Measurements from ENCODE around the gene SPIN1.

SPIN1 gene

GRCh38 chr9:88437210-88438146 is 49.2 kb downstream of the SPIN1 start:
- no peak for DNase-seq

- DNase-seq: no peak
Measured at GRCh38 chr9:88438811-88439210, 50.6 kb downstream of the SPIN1 start.

- no peak for DNase-seq
Measured at GRCh38 chr9:88441301-88442007, 53.2 kb downstream of the SPIN1 start.

- no peak for DNase-seq
Measured at GRCh38 chr9:88443480-88444113, 55.4 kb downstream of the SPIN1 start.

GRCh38 chr9:88446728-88447127 is 58.5 kb downstream of the SPIN1 start:
- DNase-seq: no peak

DNA sequence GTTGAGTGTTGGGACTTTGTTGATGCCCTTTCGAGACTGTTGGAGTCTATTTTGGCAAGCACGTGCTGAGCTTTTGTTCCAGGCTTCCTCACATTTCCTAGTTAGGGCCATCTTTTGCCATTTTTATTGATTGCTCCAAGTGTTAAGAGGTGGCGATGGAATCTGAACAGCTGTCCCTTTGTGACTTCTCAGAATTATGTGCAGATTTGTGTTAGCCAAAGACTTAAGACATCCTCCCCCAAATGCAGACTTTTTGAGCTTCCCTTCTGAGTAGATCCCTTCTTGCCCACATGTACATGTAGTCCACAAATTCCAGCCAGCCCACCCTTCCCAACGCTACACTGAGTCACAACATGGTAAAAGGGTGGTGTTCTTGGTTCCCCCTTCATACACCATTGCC is 59.2 kb downstream of the SPIN1 start:
- DNase-seq: no peak

- no peak for DNase-seq
Measured at GRCh38 chr9:88451160-88451559, 62.9 kb downstream of the SPIN1 start.

GRCh38 chr9:88458716-88459465 is 70.6 kb downstream of the SPIN1 start:
- DNase-seq: no peak

DNA sequence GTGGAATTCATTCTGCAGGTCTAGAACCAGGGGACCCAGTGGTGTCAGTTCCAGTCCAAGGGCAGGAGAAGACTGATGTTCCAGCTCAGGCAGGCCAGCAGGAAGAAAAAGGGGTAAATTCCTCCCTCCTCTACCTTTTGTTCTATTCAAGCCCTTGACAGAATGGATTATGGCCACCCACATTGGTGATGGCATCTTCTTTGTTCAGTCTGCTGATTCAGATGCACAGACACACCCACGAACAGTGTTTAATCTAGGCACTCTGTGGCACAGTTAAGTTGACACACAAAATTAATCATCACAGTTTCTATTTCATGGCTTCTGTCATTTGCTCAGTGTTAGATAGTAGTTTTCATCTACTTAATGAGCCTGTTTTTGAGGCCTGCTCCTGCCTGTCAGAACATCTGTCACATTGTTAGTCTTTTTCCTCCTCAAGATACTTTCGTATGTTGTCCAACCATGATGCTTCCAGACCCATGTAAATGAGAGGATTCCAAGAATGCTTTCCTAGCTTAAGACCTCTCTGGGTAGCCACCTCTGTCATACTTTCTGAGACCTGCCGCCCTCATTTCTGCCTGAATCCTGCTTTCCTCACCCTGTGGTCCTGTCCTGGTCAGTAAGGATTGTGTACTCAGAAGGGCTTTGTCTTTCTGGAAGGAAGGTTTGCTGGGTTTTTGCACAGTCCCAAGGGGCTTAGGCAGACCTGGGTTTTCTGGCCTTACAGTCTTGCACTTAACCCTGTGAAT is 72.5 kb downstream of the SPIN1 start:
- no peak for DNase-seq

DNA sequence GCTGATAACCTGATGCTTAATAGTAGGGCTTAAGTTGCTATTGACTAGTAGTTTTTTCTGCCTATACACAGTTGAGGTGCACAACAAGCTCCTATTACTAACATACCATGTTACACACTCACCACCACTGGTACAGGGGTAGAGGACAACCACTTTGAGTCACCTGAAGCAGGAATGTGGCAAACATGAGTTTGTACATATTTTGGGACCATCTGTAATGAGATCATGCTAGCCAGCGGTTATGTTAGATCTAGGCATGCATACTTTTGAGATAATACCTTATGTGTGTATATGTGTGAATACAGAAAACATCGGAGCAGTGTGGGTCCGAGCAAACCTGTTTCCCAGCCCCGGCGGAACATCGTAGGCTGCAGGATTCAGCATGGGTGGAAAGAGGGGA is 73.9 kb downstream of the SPIN1 start:
- no peak for DNase-seq

- no peak for DNase-seq
Measured at GRCh38 chr9:88464851-88465250, 76.6 kb downstream of the SPIN1 start.

DNA sequence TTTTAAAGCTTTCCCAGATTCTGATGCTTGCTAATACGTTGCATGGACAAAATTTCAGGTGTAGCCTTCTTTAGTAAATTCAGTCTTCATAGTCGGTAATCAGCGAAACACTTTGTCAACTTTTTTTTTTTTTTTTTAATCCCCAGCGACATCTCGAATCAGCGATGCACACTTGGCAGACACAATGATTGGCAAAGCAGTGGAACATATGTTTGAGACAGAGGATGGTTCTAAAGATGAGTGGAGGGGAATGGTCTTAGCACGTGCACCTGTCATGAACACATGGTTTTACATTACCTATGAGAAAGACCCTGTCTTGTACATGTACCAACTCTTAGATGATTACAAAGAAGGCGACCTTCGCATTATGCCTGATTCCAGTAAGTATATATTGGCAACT is 80.0 kb downstream of the SPIN1 start:
- no peak for DNase-seq

- DNase-seq: no peak
Measured at GRCh38 chr9:88476491-88477271, 88.4 kb downstream of the SPIN1 start.

DNA sequence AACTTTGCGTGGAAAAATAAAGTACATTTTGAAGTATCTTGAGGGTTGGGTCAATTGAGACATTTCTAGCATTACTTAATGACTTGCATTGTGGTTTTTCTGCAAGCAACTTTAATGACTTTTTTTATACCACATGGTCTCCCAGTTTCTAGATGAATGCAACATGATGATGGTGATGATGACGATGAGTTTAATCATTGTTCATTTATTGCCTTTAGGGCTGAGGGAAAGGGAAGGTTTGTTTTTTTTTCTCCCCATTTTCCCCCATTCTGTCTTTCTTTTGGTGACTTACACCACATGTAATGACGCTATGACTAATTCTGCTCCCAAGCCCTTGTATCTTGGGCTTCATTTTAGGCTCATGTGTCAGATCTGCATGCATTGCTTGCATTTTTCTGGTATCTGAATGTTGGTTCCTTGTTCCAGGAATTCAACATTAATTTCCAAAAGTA is 89.1 kb downstream of the SPIN1 start:
- DNase-seq: no peak

DNA sequence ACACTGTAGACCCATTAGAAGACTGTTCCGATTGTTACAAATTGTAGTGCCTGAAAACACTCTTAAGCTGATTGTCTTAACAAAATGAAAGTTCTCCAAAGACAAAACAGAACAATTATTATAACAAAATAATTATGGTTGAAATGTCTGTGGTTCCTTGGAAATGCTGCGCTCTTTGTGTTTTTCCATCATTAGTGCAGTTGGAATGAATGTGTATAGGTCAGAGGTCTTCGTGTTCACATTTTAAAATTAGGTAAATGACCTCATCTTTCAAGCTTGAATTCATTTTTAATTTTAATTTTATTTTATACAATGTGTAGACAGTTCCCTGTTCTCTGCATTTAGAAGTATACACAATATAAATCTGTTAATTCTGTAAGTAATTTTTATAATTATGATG is 90.0 kb downstream of the SPIN1 start:
- DNase-seq: no peak

- DNase-seq: no peak
Measured at GRCh38 chr9:88481933-88482332, 93.7 kb downstream of the SPIN1 start.

- DNase-seq: no peak
Measured at GRCh38 chr9:88488166-88488565, 99.9 kb downstream of the SPIN1 start.

GRCh38 chr9:88494983-88495721 is 106.9 kb downstream of the SPIN1 start:
- DNase-seq: no peak

DNA sequence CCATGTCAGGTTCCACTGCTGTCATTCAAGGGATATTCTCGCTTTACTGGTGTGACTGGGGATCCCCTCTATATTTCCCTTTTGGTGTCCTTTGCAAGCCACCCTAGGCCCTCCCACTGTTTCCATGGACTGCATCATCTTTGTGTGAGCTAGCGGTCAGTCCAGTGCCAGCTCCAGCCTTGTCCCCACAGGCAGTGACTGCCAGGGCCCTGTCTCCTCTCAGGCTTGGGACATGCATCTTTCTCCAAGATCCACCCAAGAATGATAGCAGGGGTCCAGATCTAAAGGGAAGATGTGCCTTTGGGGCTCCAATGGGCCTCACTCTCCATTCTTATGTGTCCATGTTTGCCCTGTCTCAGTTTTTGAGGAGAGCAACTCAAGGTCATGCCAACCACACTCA is 109.0 kb downstream of the SPIN1 start:
- DNase-seq: no peak

DNA sequence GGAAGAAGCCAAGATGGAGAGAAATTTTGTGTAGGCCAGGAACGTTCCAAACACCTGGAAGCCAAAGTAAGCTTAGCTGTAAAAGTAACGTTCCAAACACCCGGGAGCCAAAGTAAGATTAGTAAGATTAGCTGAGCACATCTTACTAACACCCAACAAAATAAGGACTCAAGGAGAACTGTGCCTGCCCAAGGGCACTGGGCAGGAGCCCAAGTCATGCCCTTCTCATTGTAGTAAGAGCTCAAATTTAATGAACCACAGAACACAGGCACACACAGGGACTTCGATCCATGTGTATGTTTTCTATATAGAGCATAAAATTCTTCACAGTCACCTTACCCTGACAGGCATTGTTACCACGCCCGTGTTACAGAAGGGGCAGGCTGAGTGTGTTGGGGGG is 110.6 kb downstream of the SPIN1 start:
- no peak for DNase-seq

GRCh38 chr9:88501086-88501485 is 112.8 kb downstream of the SPIN1 start:
- no peak for DNase-seq
